ENCODE results near the gene SV2C. TPM values are rescaled to one million over a fixed set of nuclear protein-coding genes. Genes with fewer than 3 reads are reported as not detected.
A peak's percentile ranks its signal among the peaks of the same experiment; 100 is the strongest.

SV2C gene
- total RNA-seq, 1 donor from 2014 or later = 0.15 TPM

DNA sequence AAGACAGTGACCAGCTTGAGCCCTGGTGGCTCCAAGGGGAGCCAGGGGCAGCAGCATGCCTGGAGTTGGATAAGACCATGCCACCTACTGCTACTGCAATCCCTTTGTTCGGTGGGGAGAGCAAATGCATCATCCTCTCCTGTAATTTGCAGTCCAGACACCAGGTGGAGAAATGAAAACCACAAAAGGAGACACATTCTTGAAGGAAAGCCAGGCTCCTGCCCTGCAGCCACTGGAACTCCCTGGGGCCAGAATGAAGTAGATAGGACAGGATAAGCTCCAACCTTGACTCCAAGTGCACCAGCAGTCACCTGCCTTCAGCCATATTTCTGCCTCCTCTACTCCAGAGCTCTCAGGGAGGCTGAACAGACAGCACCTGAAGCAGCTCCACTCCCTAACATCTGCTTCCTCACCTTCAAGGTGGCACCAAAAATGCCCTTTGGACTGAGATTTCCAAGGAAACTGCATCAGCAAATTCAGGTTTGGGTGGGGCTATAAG lies 254.8 kb downstream of the SV2C start:
- peak overlapping the region; percentile 11 for H2AFZ ChIP-seq (replicated peaks)
- peaks cover 45% of the 10 kb centered on the region for H3K4me1 Mint-ChIP-seq
- H3K4me1 ChIP-seq = peaks cover 5% of the 10 kb centered on the region
- no peaks in the 10 kb centered on the region for H3K9me3 ChIP-seq (ENCODE audit: low read depth)
- H3K4me3 ChIP-seq = no peak overlapping the region
- H3K9ac ChIP-seq = no peak overlapping the region
- H3K79me2 ChIP-seq (ENCODE audit: low read depth) = no peaks in the 10 kb centered on the region
- H3K36me3 Mint-ChIP-seq = peaks cover 6% of the 10 kb centered on the region
- DNase-seq (ENCODE audit: low spot score) = peak; percentile 74
- H3K36me3 ChIP-seq = no peaks in the 10 kb centered on the region
- H4K20me1 ChIP-seq (ENCODE audit: low read depth) = no peaks in the 10 kb centered on the region
- H3K27me3 Mint-ChIP-seq (ENCODE audit: insufficient read depth, low read depth) = peaks cover 11% of the 10 kb centered on the region
- no peak overlapping the region for H3K4me3 Mint-ChIP-seq
- H3K4me2 ChIP-seq = no peak overlapping the region
- peaks cover 13% of the 10 kb centered on the region for H3K9me3 Mint-ChIP-seq
- H3F3A ChIP-seq (ENCODE audit: low read depth) = no peaks in the 10 kb centered on the region
- no peak for TF ChIP-seq EZH2 (IDR thresholded peaks at IDR 0.05)
- TF ChIP-seq, protein P1, sequence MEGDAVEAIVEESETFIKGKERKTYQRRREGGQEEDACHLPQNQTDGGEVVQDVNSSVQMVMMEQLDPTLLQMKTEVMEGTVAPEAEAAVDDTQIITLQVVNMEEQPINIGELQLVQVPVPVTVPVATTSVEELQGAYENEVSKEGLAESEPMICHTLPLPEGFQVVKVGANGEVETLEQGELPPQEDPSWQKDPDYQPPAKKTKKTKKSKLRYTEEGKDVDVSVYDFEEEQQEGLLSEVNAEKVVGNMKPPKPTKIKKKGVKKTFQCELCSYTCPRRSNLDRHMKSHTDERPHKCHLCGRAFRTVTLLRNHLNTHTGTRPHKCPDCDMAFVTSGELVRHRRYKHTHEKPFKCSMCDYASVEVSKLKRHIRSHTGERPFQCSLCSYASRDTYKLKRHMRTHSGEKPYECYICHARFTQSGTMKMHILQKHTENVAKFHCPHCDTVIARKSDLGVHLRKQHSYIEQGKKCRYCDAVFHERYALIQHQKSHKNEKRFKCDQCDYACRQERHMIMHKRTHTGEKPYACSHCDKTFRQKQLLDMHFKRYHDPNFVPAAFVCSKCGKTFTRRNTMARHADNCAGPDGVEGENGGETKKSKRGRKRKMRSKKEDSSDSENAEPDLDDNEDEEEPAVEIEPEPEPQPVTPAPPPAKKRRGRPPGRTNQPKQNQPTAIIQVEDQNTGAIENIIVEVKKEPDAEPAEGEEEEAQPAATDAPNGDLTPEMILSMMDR (IDR thresholded peaks at IDR 0.05) = peak; percentile 48
- H3K27ac ChIP-seq = no peak overlapping the region
- peak overlapping the region; percentile 93 for H3K27ac Mint-ChIP-seq
- no peaks in the 10 kb centered on the region for H3K27me3 ChIP-seq

DNA sequence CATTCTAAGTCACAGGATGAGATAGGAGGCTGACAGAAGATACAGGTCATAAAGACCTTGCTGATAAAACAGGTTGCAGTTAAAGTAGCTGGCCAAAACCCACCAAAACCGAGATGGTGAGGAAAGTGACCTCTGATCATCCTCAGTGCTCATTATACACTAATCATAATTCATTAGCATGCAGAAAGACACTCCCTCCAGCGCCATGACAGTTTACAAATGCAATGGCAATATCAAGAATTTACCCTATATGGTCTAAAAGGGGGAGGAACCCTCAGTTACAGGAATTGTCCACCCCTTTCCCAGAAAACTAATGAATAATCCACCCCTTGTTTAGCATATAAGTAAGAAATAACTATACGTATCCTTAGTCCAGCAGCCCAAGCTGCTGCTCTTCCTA lies 256.7 kb downstream of the SV2C start:
- Histone ChIP-seq H3F3A (ENCODE audit: low read depth) (no peaks in the 10 kb centered on the region), H3K4me2 (no peak overlapping the region), H3K27ac (no peak overlapping the region), H3K79me2 (ENCODE audit: low read depth) (no peaks in the 10 kb centered on the region), H3K4me1 (peaks cover 5% of the 10 kb centered on the region), H3K27me3 (no peaks in the 10 kb centered on the region), H3K9me3 (ENCODE audit: low read depth) (no peaks in the 10 kb centered on the region), H4K20me1 (ENCODE audit: low read depth) (no peaks in the 10 kb centered on the region), H2AFZ (replicated peaks) (no peak overlapping the region), H3K9ac (no peak overlapping the region), H3K4me3 (no peak overlapping the region), H3K36me3 (no peaks in the 10 kb centered on the region)
- DNase-seq (ENCODE audit: low spot score) = no peak
- Mint-ChIP-seq H3K36me3 (peaks cover 6% of the 10 kb centered on the region), H3K9me3 (peaks cover 13% of the 10 kb centered on the region), H3K27ac (no peak overlapping the region), H3K4me3 (no peak overlapping the region), H3K4me1 (peaks cover 40% of the 10 kb centered on the region), H3K27me3 (ENCODE audit: insufficient read depth, low read depth) (peaks cover 11% of the 10 kb centered on the region)
- no peak for TF ChIP-seq EZH2 (IDR thresholded peaks at IDR 0.05)
- TF ChIP-seq, protein P1 (IDR thresholded peaks at IDR 0.05) = no peak
- no peak for TF ChIP-seq EZH2phosphoT487 (IDR thresholded peaks at IDR 0.05)

DNA sequence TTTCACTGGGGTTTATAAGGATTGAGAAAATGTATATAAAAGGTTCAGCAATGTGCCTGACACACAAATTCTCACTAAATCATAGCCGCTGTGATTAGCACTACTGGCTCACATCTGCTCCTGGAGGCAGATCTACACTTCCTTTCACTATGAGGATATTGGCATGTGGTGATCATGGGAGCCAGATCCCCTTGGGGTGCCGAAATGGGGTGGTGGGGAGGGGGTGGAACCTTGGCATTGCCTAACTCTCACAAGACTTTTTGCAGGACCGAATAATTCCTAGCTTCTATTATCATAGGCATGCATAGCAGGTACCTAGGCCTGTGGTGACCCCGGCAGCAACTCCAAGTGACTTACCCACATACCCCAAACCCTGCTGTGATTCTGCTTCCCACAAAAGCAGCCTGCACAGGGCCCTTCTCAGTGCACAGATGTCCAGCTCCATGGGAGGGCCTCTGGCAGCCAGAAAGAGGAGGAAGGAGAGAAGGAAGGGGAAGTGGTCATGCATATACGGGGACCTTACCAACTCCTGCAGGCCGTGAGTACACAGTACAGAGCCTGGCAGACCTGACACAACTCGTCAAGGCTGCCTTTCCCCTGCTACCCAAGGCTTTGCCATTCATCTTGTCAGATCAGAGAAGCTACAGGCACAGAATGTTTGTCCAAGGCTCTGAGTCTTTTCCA lies 258.6 kb downstream of the SV2C start:
- Mint-ChIP-seq H3K4me1 (peaks cover 37% of the 10 kb centered on the region), H3K27me3 (ENCODE audit: insufficient read depth, low read depth) (peaks cover 14% of the 10 kb centered on the region), H3K27ac (peak overlapping the region; percentile 59), H3K36me3 (peaks cover 2% of the 10 kb centered on the region), H3K4me3 (no peak overlapping the region), H3K9me3 (peaks cover 7% of the 10 kb centered on the region)
- Histone ChIP-seq H3K4me2 (no peak overlapping the region), H3F3A (ENCODE audit: low read depth) (no peaks in the 10 kb centered on the region), H4K20me1 (ENCODE audit: low read depth) (no peaks in the 10 kb centered on the region), H3K27ac (no peak overlapping the region), H3K79me2 (ENCODE audit: low read depth) (no peaks in the 10 kb centered on the region), H3K9ac (no peak overlapping the region), H3K36me3 (no peaks in the 10 kb centered on the region), H3K4me1 (peaks cover 5% of the 10 kb centered on the region), H3K4me3 (no peak overlapping the region), H3K27me3 (no peaks in the 10 kb centered on the region), H3K9me3 (ENCODE audit: low read depth) (no peaks in the 10 kb centered on the region), H2AFZ (replicated peaks) (no peak overlapping the region)
- DNase-seq (ENCODE audit: low spot score) = no peak
- TF ChIP-seq, protein P1 (IDR thresholded peaks at IDR 0.05) = no peak
- TF ChIP-seq EZH2 (IDR thresholded peaks at IDR 0.05) (no peak), EZH2phosphoT487 (IDR thresholded peaks at IDR 0.05) (no peak)
